Activated T-cell treated with anti-CD3 and anti-CD28 coated beads for 48 hours (primary cell): ENCODE measurements around the gene MAP3K10.

Source experiments
- DNase-seq: peaks from one replicate; pipeline ENCODE4 v3.0.0-alpha.2; 2020; ENCODE audit warnings: low read depth

MAP3K10 gene

GRCh38 chr19:40233811-40234389 lies 42.7 kb downstream of the MAP3K10 start:
- DNase-seq = no peak

GRCh38 chr19:40234429-40235237 lies 43.4 kb downstream of the MAP3K10 start:
- DNase-seq = no peak

GRCh38 chr19:40235238-40236025 lies 44.2 kb downstream of the MAP3K10 start:
- DNase-seq = no peak

GRCh38 chr19:40236026-40236355 lies 44.8 kb downstream of the MAP3K10 start:
- DNase-seq = no peak

GRCh38 chr19:40236366-40236765 lies 45.1 kb downstream of the MAP3K10 start:
- no peak for DNase-seq

GRCh38 chr19:40237791-40238190 lies 46.6 kb downstream of the MAP3K10 start:
- DNase-seq = no peak

- no peak for DNase-seq
These were observed 47.5 kb downstream of the MAP3K10 start for GRCh38 chr19:40238775-40239174.

- no peak for DNase-seq
These were observed 48.4 kb downstream of the MAP3K10 start for GRCh38 chr19:40239415-40240226.

GRCh38 chr19:40240332-40240731 lies 49.1 kb downstream of the MAP3K10 start:
- DNase-seq = no peak

GRCh38 chr19:40241125-40241808 lies 50.0 kb downstream of the MAP3K10 start:
- no peak for DNase-seq

- DNase-seq = no peak
These were observed 50.7 kb downstream of the MAP3K10 start for GRCh38 chr19:40241809-40242384.

- no peak for DNase-seq
These were observed 51.3 kb downstream of the MAP3K10 start for GRCh38 chr19:40242480-40242879.

- DNase-seq = no peak
These were observed 52.0 kb downstream of the MAP3K10 start for GRCh38 chr19:40243181-40243580.

- DNase-seq = no peak
These were observed 53.5 kb downstream of the MAP3K10 start for GRCh38 chr19:40244579-40245317.

- DNase-seq = no peak
These were observed 54.4 kb downstream of the MAP3K10 start for GRCh38 chr19:40245506-40246128.

GRCh38 chr19:40246292-40247073 lies 55.3 kb downstream of the MAP3K10 start:
- no peak for DNase-seq

- DNase-seq = no peak
These were observed 56.0 kb downstream of the MAP3K10 start for GRCh38 chr19:40247178-40247577.

GRCh38 chr19:40247735-40248262 lies 56.6 kb downstream of the MAP3K10 start:
- DNase-seq = no peak

- no peak for DNase-seq
These were observed 58.0 kb downstream of the MAP3K10 start for GRCh38 chr19:40249201-40249600.
